RWPE2 (cell line): Measurements from ENCODE around the gene LBHD1.

ENCODE experiments used
- ATAC-seq: fragments of 200-7000 bp; cut with Tn5 transposase; 3 replicates; pipeline ENCODE4 v1.9.1; 2021; ENCODE audit warnings: low read depth
- DNase-seq: peaks from one replicate; pipeline ENCODE4 v3.0.0-alpha.2; 2020; ENCODE audit warnings: low spot score
- H3K27ac ChIP-seq: fragments of 450-650 bp; 2 replicates; pipeline ENCODE4 v1.5.1; 2017; ENCODE audit warnings: mild to moderate bottlenecking; ENCODE audit not compliant: poor library complexity, severe bottlenecking
- H3K27me3 ChIP-seq: fragments of 250-450 bp; sonication (Bioruptor Pico); 2 replicates; pipeline ENCODE4 v1.5.1; 2021; ENCODE audit warnings: mild to moderate bottlenecking, moderate library complexity; ENCODE audit not compliant: insufficient read depth, poor library complexity, severe bottlenecking
- H3K36me3 ChIP-seq: fragments of 250-450 bp; sonication (Bioruptor Pico); 2 replicates; pipeline ENCODE4 v1.5.1; 2020; ENCODE audit warnings: low read depth, mild to moderate bottlenecking, moderate library complexity
- H3K4me1 ChIP-seq: fragments of 250-450 bp; sonication (Bioruptor Pico); 2 replicates; pipeline ENCODE4 v1.5.1; 2021; ENCODE audit warnings: mild to moderate bottlenecking, moderate library complexity; ENCODE audit not compliant: insufficient read depth, poor library complexity, severe bottlenecking
- H3K4me3 ChIP-seq: fragments of 250-450 bp; sonication (Bioruptor Pico); 2 replicates; pipeline ENCODE4 v1.5.1; 2021; ENCODE audit warnings: mild to moderate bottlenecking, moderate library complexity; ENCODE audit not compliant: severe bottlenecking
- H3K9me3 ChIP-seq: fragments of 250-450 bp; sonication (Bioruptor Pico); 2 replicates; pipeline ENCODE4 v1.5.1; 2021; ENCODE audit warnings: mild to moderate bottlenecking, moderate library complexity; ENCODE audit not compliant: severe bottlenecking
- CTCF ChIP-seq: fragments of 450-650 bp; IDR thresholded peaks from one replicate; pipeline ENCODE4 v1.5.1; 2017; ENCODE audit warnings: mild to moderate bottlenecking, moderate library complexity; ENCODE audit not compliant: poor library complexity, severe bottlenecking

Gene LBHD1

GRCh38 chr11:62715150-62716130 is 43.4 kb upstream of the LBHD1 start:
- H3K4me1 ChIP-seq, result no peaks in the 10 kb centered on the region
- no peak for TF ChIP-seq CTCF
- H3K4me3 ChIP-seq, result no peak overlapping the region
- H3K36me3 ChIP-seq, result peaks cover 92% of the 10 kb centered on the region
- no peak overlapping the region for H3K27ac ChIP-seq
- DNase-seq (no peak), ATAC-seq (no peak)
- no peaks in the 10 kb centered on the region for H3K9me3 ChIP-seq
- H3K27me3 ChIP-seq, result no peaks in the 10 kb centered on the region

DNA sequence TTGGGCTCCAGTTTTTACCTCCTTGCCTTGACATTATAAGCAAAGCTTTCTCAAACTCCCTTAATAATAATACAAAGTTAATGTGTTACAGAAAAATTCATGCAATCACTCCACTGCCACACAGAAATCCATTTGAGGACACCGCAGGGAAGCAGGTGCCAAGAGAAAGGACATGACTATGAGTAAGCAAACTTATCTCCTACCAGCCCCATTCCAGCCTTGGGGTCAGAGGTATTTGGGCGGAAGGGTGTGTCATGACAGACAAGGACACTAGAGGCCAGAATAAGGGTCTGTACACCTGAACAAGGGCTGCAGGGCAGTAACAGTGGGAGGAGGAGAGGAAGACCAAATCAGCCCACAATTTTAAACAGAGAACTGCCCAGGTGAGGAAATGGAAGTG is 41.3 kb upstream of the LBHD1 start:
- no peak overlapping the region for H3K4me3 ChIP-seq
- H3K4me1 ChIP-seq, result no peaks in the 10 kb centered on the region
- DNase-seq (no peak), ATAC-seq (no peak)
- H3K27me3 ChIP-seq, result no peaks in the 10 kb centered on the region
- peaks cover 76% of the 10 kb centered on the region for H3K36me3 ChIP-seq
- no peak overlapping the region for H3K27ac ChIP-seq
- H3K9me3 ChIP-seq, result no peaks in the 10 kb centered on the region
- no peak for TF ChIP-seq CTCF

GRCh38 chr11:62712861-62713260 is 40.8 kb upstream of the LBHD1 start:
- Histone ChIP-seq H3K9me3 (no peaks in the 10 kb centered on the region), H3K36me3 (peaks cover 71% of the 10 kb centered on the region), H3K4me1 (no peaks in the 10 kb centered on the region), H3K27ac (no peak overlapping the region), H3K4me3 (no peak overlapping the region), H3K27me3 (no peaks in the 10 kb centered on the region)
- no peak for TF ChIP-seq CTCF
- ATAC-seq (no peak), DNase-seq (no peak)

- TF ChIP-seq CTCF, result no peak
- no peaks in the 10 kb centered on the region for H3K4me1 ChIP-seq
- H3K4me3 ChIP-seq, result no peak overlapping the region
- H3K36me3 ChIP-seq, result peaks cover 66% of the 10 kb centered on the region
- H3K27ac ChIP-seq, result no peak overlapping the region
- no peak for ATAC-seq
- H3K27me3 ChIP-seq, result no peaks in the 10 kb centered on the region
- no peaks in the 10 kb centered on the region for H3K9me3 ChIP-seq
- DNase-seq, result no peak
These were observed 40.3 kb upstream of the LBHD1 start for GRCh38 chr11:62712276-62712812.

DNA sequence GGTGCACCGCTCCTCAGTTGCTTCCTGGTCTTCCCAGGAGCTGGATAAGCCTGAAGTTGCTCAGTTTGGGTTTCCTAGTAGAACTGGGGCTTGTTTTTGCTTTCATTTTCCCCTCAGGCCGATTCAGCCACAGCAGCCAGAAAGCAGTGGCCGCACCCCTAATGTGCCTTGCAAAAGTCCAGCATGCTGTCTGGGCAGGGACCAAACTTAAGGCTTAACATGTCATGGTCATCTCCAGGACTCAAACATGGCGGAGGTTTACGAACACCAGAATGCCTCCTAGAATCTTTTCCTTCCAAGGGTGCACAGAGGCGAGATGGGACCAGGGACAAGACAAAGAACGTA is 37.9 kb upstream of the LBHD1 start:
- ATAC-seq (no peak), DNase-seq (no peak)
- H3K9me3 ChIP-seq, result no peaks in the 10 kb centered on the region
- H3K27ac ChIP-seq, result peak overlapping the region; percentile 81
- H3K27me3 ChIP-seq, result no peaks in the 10 kb centered on the region
- H3K4me1 ChIP-seq, result peaks cover 2% of the 10 kb centered on the region
- no peak for TF ChIP-seq CTCF
- H3K36me3 ChIP-seq, result peaks cover 44% of the 10 kb centered on the region
- peak overlapping the region; percentile 41 for H3K4me3 ChIP-seq
